ENCODE results near the gene HEATR5A.

HEATR5A gene

GRCh38 chr14:31457665-31458659 is 37.6 kb upstream of the HEATR5A start:
- H3K18ac ChIP-seq (ENCODE audit: low read length): no peak overlapping the region
- H3K9ac ChIP-seq (ENCODE audit: low read length): no peak overlapping the region
- H3K36me3 ChIP-seq (ENCODE audit: control insufficient read depth, insufficient read depth, low read length): no peaks in the 10 kb centered on the region
- WGBS (ENCODE audit: extremely low coverage, insufficient coverage, low lambda C conversion rate): no CpG with 5 or more reads among the region's 11 CpGs
- no peak overlapping the region for H2BK5ac ChIP-seq (ENCODE audit: low read length)
- H3K4ac ChIP-seq (ENCODE audit: low read depth, low read length): no peak overlapping the region
- no peaks in the 10 kb centered on the region for H3K79me1 ChIP-seq (ENCODE audit: low read length)
- H2BK120ac ChIP-seq (ENCODE audit: low read depth, low read length): no peak overlapping the region
- peak; percentile 57 for DNase-seq
- H3K4me2 ChIP-seq (ENCODE audit: low read length): no peak overlapping the region
- no peak overlapping the region for H3K4me3 ChIP-seq (ENCODE audit: low read length)
- H3K27ac ChIP-seq (ENCODE audit: low read depth, low read length): no peak overlapping the region
- H4K8ac ChIP-seq (ENCODE audit: low read depth, low read length): no peak overlapping the region
- H2BK15ac ChIP-seq (replicated peaks; ENCODE audit: low read depth): no peak overlapping the region
- no peaks in the 10 kb centered on the region for H3K4me1 ChIP-seq (ENCODE audit: control insufficient read depth, low read depth, low read length)
- no peak overlapping the region for H3K23ac ChIP-seq (ENCODE audit: low read length)
- no peak overlapping the region for H3K56ac ChIP-seq (ENCODE audit: low read length)
- H2AK5ac ChIP-seq (ENCODE audit: low read length): no peak overlapping the region
- H4K5ac ChIP-seq (ENCODE audit: low read length): no peak overlapping the region
- H3K79me2 ChIP-seq (ENCODE audit: control insufficient read depth, insufficient read depth, low read length): no peaks in the 10 kb centered on the region
- H3K27me3 ChIP-seq (ENCODE audit: insufficient read depth, low read length, poor library complexity): no peaks in the 10 kb centered on the region

- Histone ChIP-seq H3K9ac (ENCODE audit: low read length) (peak within 1 kb of the TSS; percentile 97), H3K18ac (ENCODE audit: low read length) (peak within 1 kb of the TSS; percentile 65)
These were observed 36.7 kb upstream of the HEATR5A start, which contains the start of gene DTD2 for GRCh38 chr14:31456841-31457664. DTD2 (minus strand) TSS chr14:31457506; CDS start chr14:31457393, 113 bp downstream.

GRCh38 chr14:31449971-31450610 is 29.7 kb upstream of the HEATR5A start:
- WGBS (ENCODE audit: extremely low coverage, insufficient coverage, low lambda C conversion rate): no CpG with 5 or more reads among the region's 2 CpGs
- no peak overlapping the region for H2BK15ac ChIP-seq (replicated peaks; ENCODE audit: low read depth)
- H3K4me1 ChIP-seq (ENCODE audit: control insufficient read depth, low read depth, low read length): no peaks in the 10 kb centered on the region
- no peak overlapping the region for H4K8ac ChIP-seq (ENCODE audit: low read depth, low read length)
- H3K56ac ChIP-seq (ENCODE audit: low read length): no peak overlapping the region
- H3K9ac ChIP-seq (ENCODE audit: low read length): no peak overlapping the region
- no peak overlapping the region for H2BK120ac ChIP-seq (ENCODE audit: low read depth, low read length)
- H3K79me2 ChIP-seq (ENCODE audit: control insufficient read depth, insufficient read depth, low read length): no peaks in the 10 kb centered on the region
- no peaks in the 10 kb centered on the region for H3K27me3 ChIP-seq (ENCODE audit: insufficient read depth, low read length, poor library complexity)
- H2AK5ac ChIP-seq (ENCODE audit: low read length): no peak overlapping the region
- H3K4me3 ChIP-seq (ENCODE audit: low read length): no peak overlapping the region
- H2BK5ac ChIP-seq (ENCODE audit: low read length): no peak overlapping the region
- H3K4me2 ChIP-seq (ENCODE audit: low read length): no peak overlapping the region
- H3K18ac ChIP-seq (ENCODE audit: low read length): no peak overlapping the region
- H3K23ac ChIP-seq (ENCODE audit: low read length): no peak overlapping the region
- DNase-seq: peak; percentile 27
- H3K4ac ChIP-seq (ENCODE audit: low read depth, low read length): no peak overlapping the region
- no peaks in the 10 kb centered on the region for H3K36me3 ChIP-seq (ENCODE audit: control insufficient read depth, insufficient read depth, low read length)
- no peak overlapping the region for H3K27ac ChIP-seq (ENCODE audit: low read depth, low read length)
- no peaks in the 10 kb centered on the region for H3K79me1 ChIP-seq (ENCODE audit: low read length)
- no peak overlapping the region for H4K5ac ChIP-seq (ENCODE audit: low read length)

More at GRCh38 chr14:31456841-31457664, 36.7 kb upstream of the HEATR5A start, which contains the start of gene DTD2:
- no peaks in the 10 kb centered on the region for H3K4me1 ChIP-seq (ENCODE audit: control insufficient read depth, low read depth, low read length)
- no CpG with 5 or more reads among the region's 70 CpGs for WGBS (ENCODE audit: extremely low coverage, insufficient coverage, low lambda C conversion rate)
- no peak within 1 kb of the TSS for H2BK15ac ChIP-seq (replicated peaks; ENCODE audit: low read depth)
- H3K23ac ChIP-seq (ENCODE audit: low read length): no peak within 1 kb of the TSS
- no peaks in the 10 kb centered on the region for H3K79me2 ChIP-seq (ENCODE audit: control insufficient read depth, insufficient read depth, low read length)
- peak within 1 kb of the TSS; percentile 62 for H3K4ac ChIP-seq (ENCODE audit: low read depth, low read length)
- no peaks in the 10 kb centered on the region for H3K36me3 ChIP-seq (ENCODE audit: control insufficient read depth, insufficient read depth, low read length)
- no peaks in the 10 kb centered on the region for H3K27me3 ChIP-seq (ENCODE audit: insufficient read depth, low read length, poor library complexity)
- H2BK120ac ChIP-seq (ENCODE audit: low read depth, low read length): no peak within 1 kb of the TSS
- H3K4me2 ChIP-seq (ENCODE audit: low read length): peak within 1 kb of the TSS; percentile 70
- no peak within 1 kb of the TSS for H4K5ac ChIP-seq (ENCODE audit: low read length)
- no peak within 1 kb of the TSS for H2AK5ac ChIP-seq (ENCODE audit: low read length)
- H3K79me1 ChIP-seq (ENCODE audit: low read length): no peaks in the 10 kb centered on the region
- peak within 1 kb of the TSS; percentile 88 for H3K4me3 ChIP-seq (ENCODE audit: low read length)
- peak; percentile 97 for DNase-seq
- peak within 1 kb of the TSS; percentile 33 for H3K27ac ChIP-seq (ENCODE audit: low read depth, low read length)
- H4K8ac ChIP-seq (ENCODE audit: low read depth, low read length): no peak within 1 kb of the TSS
- H2BK5ac ChIP-seq (ENCODE audit: low read length): peak within 1 kb of the TSS; percentile 79
- H3K56ac ChIP-seq (ENCODE audit: low read length): peak within 1 kb of the TSS; percentile 91

GRCh38 chr14:31449136-31449535 is 28.8 kb upstream of the HEATR5A start:
- H3K4me3 ChIP-seq (ENCODE audit: low read length): no peak overlapping the region
- no peaks in the 10 kb centered on the region for H3K36me3 ChIP-seq (ENCODE audit: control insufficient read depth, insufficient read depth, low read length)
- no peak overlapping the region for H2BK120ac ChIP-seq (ENCODE audit: low read depth, low read length)
- H3K79me1 ChIP-seq (ENCODE audit: low read length): no peaks in the 10 kb centered on the region
- H3K4me2 ChIP-seq (ENCODE audit: low read length): no peak overlapping the region
- no peak overlapping the region for H3K56ac ChIP-seq (ENCODE audit: low read length)
- H2AK5ac ChIP-seq (ENCODE audit: low read length): no peak overlapping the region
- no peak overlapping the region for H3K23ac ChIP-seq (ENCODE audit: low read length)
- H3K4me1 ChIP-seq (ENCODE audit: control insufficient read depth, low read depth, low read length): no peaks in the 10 kb centered on the region
- no peak overlapping the region for H2BK5ac ChIP-seq (ENCODE audit: low read length)
- H3K4ac ChIP-seq (ENCODE audit: low read depth, low read length): no peak overlapping the region
- H3K9ac ChIP-seq (ENCODE audit: low read length): no peak overlapping the region
- H3K27ac ChIP-seq (ENCODE audit: low read depth, low read length): no peak overlapping the region
- no peak overlapping the region for H4K8ac ChIP-seq (ENCODE audit: low read depth, low read length)
- no peak overlapping the region for H2BK15ac ChIP-seq (replicated peaks; ENCODE audit: low read depth)
- no peak overlapping the region for H3K18ac ChIP-seq (ENCODE audit: low read length)
- H4K5ac ChIP-seq (ENCODE audit: low read length): no peak overlapping the region
- WGBS (ENCODE audit: extremely low coverage, insufficient coverage, low lambda C conversion rate): no CpG with 5 or more reads among the region's 8 CpGs
- DNase-seq: no peak
- no peaks in the 10 kb centered on the region for H3K79me2 ChIP-seq (ENCODE audit: control insufficient read depth, insufficient read depth, low read length)
- H3K27me3 ChIP-seq (ENCODE audit: insufficient read depth, low read length, poor library complexity): no peaks in the 10 kb centered on the region

- H3K4me2 ChIP-seq (ENCODE audit: low read length): no peak overlapping the region
- no peak overlapping the region for H3K4me3 ChIP-seq (ENCODE audit: low read length)
- no peak overlapping the region for H3K27ac ChIP-seq (ENCODE audit: low read depth, low read length)
- H4K8ac ChIP-seq (ENCODE audit: low read depth, low read length): no peak overlapping the region
- H2BK120ac ChIP-seq (ENCODE audit: low read depth, low read length): no peak overlapping the region
- H3K79me2 ChIP-seq (ENCODE audit: control insufficient read depth, insufficient read depth, low read length): no peaks in the 10 kb centered on the region
- H3K9ac ChIP-seq (ENCODE audit: low read length): no peak overlapping the region
- H3K56ac ChIP-seq (ENCODE audit: low read length): no peak overlapping the region
- no peak overlapping the region for H3K4ac ChIP-seq (ENCODE audit: low read depth, low read length)
- no peaks in the 10 kb centered on the region for H3K27me3 ChIP-seq (ENCODE audit: insufficient read depth, low read length, poor library complexity)
- no peak overlapping the region for H3K23ac ChIP-seq (ENCODE audit: low read length)
- WGBS (ENCODE audit: extremely low coverage, insufficient coverage, low lambda C conversion rate): no CpG with 5 or more reads among the region's 1 CpG
- no peaks in the 10 kb centered on the region for H3K36me3 ChIP-seq (ENCODE audit: control insufficient read depth, insufficient read depth, low read length)
- H2AK5ac ChIP-seq (ENCODE audit: low read length): no peak overlapping the region
- no peaks in the 10 kb centered on the region for H3K4me1 ChIP-seq (ENCODE audit: control insufficient read depth, low read depth, low read length)
- H4K5ac ChIP-seq (ENCODE audit: low read length): no peak overlapping the region
- DNase-seq: no peak
- H3K79me1 ChIP-seq (ENCODE audit: low read length): no peaks in the 10 kb centered on the region
- no peak overlapping the region for H2BK5ac ChIP-seq (ENCODE audit: low read length)
- no peak overlapping the region for H2BK15ac ChIP-seq (replicated peaks; ENCODE audit: low read depth)
- no peak overlapping the region for H3K18ac ChIP-seq (ENCODE audit: low read length)
These were observed 25.4 kb upstream of the HEATR5A start for GRCh38 chr14:31445703-31446102.

Data from mesendoderm (in vitro differentiated cells).